CD4-positive, alpha-beta T cell treated with Interleukin-4 for 1 hour (primary cell): Measurements from ENCODE around the gene CTPS1.

ENCODE experiments used
- DNase-seq, 2 donors: peaks; one replicate each; pipeline ENCODE4 v3.0.0-alpha.2; 2020 to 2022

Gene CTPS1

DNA sequence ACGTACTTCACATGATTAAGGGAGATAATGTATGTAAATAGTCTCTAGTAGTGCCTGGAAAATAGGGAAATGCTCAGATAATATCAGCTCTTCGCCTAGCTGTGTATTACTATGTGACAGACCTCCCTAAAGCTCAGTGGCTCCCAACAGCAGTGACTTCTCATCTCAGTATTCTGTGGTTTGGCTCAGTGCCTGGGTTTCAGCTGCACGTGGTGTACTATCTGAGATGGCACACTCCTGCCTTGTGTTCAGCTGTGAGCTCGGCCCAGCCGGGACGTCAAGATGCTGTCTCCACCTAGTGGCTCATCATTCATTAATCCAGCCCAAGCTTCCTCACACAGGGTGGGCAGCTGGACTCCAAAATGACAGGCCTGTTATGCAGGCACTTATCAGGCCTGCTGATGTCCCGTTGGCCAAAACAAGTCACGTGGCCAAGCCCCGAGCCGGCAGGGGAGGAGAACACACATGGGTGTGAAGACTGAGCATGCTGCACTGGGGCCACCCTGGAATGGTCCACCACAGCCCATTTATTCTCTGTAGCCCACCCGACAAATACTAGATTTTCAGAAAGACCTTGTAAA, 24.2 kb downstream of the CTPS1 start:
- peak; percentile 86 to 88 for DNase-seq

DNA sequence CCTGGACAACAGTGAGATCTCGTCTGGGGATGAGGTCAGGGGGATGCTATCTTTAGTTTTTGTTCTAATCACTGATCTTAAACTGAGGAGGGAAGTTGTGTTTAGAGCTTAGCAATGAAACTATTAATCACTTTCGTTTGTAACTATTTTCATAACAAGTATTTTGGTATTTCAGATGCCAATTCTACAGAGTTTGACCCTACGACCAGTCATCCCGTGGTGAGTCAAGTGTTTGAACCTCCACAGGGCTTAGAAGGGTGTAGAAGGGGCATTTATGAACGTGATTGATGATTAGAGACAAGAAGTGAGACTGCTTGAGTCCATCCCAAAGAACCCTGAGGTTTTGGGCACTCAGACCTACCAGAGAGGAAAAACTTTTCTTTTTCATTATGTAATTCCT, 26.4 kb downstream of the CTPS1 start:
- no peak for DNase-seq

DNA sequence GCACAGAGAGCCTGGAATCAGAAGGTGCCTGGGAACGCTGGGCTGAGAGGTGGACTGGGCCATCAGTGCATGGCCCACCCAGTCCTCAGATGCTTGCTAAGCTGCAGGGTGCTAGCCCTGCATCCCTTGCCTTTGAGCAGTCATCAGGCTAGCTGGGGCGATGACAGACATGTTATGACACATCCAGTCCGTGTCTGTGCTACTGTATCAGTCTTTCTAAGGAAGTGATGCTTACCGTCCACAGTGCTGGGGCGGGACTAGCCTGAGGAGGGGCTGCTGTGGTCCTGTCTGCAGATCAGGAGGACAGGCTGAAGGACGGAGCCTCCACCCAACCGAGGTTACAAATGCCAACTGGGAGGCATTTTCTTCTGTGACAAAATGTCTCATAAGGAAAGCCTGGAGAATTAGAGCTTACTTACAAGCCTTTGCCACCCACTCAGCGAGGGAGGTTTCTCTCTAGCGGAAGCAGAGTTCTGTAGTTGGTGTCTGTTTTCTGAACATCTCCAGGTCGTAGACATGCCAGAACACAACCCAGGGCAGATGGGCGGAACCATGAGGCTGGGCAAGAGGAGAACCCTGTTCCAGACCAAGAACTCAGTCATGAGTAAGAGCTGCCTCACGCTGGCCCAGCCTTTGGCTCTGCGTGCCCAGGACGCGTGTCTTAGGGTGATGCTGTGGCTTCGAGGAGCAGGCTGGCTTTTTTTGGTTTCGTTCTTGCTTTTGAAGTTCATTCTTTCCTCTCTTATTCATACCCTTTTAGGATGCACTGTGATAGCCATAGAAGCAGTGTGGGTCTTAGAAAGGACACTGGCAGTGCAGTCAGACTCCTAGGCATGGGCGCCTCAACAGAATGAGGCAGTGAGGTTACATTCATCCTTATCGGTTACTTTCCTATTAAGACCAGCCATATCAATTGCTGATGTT, 27.7 kb downstream of the CTPS1 start:
- DNase-seq, result no peak

DNA sequence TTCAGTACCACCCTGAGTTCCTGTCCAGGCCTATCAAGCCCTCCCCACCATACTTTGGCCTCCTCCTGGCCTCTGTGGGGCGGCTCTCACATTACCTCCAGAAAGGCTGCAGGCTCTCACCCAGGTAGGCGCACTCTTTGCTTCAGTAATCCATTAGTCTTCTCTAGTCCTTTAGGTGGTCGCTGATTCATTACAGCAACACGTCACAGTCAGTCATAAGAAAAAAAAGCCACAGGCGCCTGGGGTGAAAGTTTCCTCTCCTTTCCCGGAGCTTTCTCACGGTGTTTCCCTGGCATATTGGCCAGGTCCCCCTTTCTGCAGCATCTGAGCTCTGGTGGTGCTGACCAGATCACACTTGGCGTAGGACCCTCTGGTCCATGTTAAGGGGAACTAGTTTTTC, 30.0 kb downstream of the CTPS1 start:
- no peak for DNase-seq

DNA sequence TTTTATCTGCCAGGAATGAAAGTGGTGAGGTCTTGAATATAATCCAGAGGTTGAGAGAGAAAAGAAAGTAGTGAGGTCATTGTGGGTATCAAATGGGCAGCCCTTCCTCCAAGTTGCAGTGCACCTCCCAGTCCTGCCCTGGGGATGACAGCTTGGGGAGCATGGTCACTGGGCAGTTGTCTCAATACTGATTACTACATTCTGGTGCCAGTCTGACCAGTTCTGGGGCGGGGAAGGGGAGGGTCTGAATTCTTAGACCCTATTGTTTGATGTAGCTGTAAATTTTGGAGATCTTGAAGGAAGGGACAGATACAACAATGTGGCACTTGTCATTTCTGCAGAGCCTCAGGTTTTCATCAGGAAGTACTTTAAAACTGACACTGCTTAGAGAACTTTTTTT, 30.8 kb downstream of the CTPS1 start:
- DNase-seq, result no peak

DNA sequence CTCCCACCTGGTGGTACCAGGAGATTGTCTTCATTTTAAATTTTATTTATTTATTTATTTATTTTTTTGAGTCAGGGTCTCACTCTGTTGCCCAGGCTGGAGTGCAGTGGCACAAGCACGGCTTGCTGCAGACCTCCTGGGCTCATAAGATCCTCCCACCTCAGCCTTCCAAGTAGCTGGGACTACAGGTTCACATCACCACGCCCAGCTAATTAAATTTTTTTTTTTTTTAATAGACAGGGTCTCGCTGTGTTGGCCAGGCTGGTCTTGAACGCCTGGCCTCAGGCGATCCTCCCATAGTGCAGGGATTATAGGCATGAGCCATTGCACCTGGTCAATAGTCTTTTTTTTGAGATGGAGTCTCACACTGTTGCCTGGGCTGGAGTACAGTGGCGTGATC, 33.5 kb downstream of the CTPS1 start:
- DNase-seq, result no peak

DNA sequence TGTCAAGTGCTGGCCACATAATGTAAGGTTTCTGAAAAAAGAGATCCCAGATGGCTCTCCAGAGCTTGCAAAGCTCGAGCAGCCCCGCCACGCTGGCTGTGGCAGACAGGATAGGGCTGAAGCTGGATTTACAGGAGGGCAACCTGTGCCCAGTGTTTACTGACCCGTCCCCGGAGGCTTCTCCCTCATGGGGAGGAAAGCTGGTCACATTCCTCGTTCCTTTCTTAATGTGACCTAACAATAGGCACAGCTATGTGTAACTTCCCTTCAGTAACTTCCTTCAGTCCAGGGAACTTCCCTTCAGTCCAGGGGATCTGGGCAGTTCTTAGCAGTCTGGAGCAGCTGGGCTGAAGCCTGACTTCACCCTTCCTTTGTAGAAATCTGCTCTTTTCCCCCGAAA, 34.3 kb downstream of the CTPS1 start:
- no peak for DNase-seq

DNA sequence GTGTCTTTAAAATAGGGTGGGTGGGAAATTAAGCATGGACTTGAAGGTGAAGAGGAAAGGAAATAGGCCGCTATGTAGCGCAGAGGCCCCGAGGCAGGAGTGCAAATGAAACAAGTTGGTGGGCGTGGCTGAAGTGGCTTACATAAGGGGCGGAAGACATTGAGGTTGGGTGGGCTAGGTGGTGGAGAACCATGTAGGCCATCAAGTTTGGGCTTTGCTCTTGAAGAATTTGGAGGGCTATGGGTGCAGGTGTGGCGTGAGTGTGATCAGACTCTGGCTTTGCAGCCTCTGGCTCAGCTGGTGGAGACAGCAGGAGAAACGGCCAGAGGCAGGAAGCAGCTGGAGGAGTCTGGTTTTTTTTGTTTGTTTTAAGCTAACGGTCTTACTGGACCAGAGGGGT, 35.4 kb downstream of the CTPS1 start:
- no peak for DNase-seq

DNA sequence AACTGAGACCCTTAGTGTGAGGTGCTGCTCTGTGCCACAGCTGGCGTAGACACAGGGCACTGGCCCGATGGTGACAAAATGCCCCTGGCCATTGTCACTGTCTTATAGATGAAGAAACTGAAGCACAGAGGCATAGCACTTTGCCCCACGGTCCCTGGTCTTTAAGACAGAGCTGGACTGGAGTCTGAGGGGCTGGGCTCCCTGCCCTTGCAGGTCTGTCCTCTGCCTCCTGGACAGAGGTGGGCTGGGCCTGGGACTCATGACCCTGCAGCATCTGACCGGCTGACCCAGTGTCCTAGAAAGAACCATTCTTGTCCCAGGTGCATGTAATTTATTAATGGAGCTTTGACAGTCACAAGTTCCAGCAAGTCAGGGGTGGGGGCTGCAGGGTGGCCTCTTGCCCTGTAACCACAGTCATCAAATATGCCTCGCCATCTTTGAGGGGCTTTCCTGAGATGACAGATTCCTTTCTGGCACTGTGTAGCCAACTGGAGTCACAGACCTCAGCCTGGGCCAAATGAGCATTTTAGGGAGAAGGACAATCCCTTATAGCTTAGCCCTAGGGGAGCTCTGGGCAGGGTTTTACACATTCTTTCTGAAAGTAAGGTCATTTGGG, 35.9 kb downstream of the CTPS1 start:
- no peak for DNase-seq

DNA sequence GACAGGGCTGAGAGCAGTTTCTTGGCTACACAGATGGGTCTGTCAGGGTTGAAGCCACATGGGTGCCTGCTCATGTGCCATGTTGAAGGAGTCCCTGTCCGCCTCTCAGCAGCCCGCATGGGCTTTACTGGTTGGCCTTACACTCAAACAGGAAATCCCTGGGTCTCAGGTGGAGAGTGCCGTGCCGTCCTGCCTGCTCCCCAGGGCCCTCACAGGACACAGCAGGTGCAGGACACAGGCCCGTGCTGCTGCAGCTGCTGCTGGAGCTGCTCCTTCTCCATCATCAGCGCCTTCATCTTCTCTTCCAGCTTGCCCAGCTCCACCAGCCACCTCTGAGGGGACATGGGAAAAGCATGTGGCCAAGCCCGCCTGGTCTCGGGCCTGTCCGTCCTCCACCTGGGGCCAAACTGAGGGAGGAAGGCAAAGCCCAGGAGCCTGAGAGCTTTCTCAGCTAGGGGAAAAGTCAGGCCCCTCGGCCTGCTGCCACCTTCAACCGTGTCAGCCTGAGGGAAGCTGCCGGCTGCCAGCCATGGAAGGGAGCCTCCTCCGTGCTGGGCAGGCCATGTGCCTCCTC, 36.5 kb downstream of the CTPS1 start:
- no peak for DNase-seq

DNA sequence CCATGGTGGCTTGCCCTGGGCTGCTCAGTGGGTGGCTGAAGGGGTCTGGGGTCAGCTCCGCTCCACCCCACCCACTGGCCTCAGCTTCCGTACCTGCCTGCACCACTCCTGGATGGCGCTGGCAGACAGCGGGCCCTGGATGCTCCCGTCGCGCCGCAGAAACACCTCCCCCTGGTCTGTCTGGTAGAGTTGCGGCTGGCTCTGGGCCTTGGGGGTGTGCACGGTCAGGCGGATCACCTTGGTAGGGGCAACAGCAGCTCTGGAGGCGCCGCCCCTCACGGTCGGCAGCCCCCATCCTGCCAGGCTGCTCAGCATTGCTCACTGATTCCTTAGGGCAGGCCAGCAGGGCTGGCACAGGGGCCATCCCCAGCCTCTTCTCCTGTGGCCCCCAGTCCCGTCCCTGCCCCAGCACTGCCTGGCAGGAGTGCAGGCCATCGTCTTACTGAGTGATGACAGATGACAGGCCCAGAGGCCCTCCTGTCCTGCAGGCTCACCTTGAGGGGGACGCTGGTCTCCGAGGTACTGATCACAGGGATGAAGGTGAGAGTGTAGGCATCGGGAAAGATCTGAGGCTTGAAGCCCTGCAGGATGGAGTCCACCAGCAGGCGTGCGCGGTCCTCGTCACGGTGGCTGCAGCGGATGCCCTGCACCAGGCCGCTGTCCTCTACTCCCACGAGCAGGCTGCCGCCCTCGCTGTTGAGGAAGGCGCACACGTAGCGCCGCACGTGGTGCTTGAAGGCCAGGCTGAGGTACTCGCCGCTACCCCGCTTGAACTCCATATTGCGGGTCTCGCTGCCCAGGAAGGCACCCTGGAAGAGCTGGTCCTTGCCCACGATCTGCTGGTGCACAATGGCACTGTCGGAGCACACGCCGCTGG, 37.9 kb downstream of the CTPS1 start:
- no peak for DNase-seq

DNA sequence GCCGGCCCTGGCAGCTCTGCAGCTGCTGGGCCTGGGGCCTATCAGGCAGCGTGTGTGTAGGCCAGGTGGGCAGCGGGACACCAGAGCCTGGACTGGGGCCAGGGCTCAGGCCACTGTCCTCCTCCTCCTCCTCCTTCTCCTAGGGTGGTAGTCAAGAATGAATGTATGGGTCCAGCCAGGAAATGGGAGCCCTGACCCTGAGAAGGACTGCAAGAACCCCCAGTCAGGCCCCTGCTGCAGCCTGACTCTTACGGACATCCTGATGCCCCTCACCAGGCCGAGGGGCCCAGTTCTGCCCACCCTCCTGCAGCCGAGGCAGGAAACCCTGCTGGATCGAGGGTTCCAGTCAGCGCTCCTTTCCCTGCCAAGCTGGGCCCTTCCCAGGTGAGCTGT, 38.5 kb downstream of the CTPS1 start:
- no peak for DNase-seq

DNA sequence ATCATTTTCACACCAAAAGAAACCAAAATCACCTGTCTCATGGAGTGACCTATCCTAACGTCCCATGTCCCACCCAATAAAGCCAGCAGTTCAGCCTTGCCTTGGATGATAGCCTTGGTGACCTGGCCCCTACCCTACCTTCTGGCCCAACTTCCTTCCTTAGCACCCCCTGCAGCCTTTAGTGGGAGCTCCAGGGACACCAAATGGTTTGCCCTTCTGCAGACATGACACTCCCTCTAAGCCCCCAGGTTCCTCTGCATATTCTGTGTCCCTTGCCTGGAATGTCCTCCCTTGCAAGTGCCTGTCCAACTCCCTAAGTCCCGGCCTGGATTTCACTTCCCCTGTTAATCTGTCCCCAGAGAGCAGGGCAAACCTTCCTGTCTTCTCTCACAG, 39.9 kb downstream of the CTPS1 start:
- DNase-seq, result no peak

DNA sequence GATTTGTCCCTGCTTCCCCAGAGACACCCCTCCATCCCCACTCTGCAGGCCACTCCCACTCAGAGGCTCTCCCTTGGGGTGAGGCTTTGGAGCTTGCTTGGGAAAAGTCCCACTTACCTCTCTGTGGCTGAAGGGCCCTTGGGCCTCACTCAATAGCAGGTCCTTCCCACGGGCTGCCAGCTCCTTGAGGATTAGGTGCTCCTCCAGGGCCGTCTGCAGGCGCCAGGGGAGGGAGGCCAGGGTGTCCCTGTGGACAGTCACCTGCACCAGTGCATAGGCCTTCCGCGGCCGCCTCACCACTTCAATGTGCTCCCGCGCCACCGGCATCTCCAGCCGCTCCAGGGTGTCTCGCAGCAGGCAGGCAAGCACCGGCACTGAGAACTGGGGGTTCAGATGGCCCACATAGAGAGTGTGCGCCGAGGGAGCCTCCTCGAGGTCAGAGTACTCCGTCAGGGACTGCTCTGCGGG, 40.6 kb downstream of the CTPS1 start:
- DNase-seq, result no peak

DNA sequence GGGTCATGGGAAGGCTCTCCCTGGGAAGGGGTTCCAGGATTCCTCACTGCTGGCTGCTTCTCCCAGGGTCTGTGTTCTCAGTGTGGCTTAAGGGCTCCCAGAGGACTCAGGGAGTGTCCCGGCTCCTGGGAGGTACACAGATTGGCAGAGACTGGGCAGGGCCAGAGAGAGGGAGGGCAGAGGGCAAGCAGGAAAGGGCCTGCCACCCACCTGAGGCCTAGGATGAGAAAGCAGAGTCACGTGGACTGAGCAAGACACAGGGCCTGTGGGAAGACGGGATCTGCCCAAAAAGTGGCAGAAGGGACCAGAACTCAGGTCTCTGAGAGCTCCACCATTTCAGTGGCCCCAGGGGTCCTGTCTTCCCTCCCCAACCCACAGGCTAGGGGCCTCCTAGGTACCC, 41.2 kb downstream of the CTPS1 start:
- no peak for DNase-seq

DNA sequence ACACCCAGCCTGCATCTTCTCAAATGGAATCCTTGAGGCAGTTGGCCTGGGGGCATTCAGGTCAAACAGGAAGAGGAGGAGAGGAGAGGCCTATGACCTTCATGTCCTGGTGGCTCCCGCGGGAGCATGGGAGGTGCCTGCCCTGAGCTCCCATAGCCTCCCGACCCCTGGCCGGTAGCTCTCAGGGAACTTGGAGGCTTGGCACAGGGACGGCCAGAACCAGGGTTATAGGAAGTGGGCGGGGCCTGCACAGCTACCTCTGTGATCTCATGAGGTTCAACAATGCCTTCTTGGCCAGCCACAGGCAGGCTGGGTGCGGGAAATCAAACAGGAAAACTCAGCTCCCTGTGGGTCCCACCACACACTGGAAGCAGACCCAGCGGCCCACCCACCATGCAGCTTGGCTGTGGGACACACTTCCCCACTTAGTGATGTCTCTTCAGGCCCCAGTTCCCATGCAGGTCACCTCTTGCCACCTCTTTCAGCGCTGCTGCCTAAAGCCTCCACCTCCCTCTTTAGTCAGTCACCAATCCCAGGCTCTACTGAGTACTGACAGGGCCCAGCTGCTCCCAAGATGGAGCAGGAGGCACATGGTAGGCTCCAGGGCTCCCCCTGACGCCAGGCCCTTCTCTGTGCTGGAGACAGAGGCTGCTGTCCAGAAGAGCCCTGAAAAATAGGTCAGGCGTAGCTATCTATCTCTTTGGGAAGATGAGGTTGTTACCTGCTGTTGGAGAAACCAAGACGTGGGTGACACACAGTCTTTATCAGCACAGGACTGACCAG, 42.2 kb downstream of the CTPS1 start, which contains the start of gene SLFNL1:
Gene SLFNL1 (minus strand): TSS at position 200 of the 783 bp plus-strand sequence. CDS start 1,065 bp downstream, outside the sequence.
- no peak for DNase-seq

DNA sequence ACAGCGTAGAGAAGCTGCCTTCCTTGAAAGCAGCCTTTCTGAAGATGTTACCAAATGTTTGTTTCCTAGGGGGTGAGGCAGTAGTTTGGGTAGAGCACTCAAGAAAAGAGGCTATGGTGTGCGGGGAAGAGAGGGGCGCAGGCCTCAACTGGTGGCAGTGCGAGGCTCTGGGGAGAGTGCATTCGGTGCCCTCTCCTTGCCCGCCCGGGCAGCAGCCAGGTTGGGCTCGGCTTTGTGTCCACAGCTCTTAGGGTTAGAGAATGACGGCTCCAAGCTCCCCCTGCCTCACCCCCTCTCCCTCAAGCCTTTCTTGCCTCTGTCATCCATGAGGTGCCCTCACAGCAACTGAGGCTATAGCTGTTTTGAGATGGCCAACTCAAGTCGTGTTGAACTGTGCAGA, 42.9 kb downstream of the CTPS1 start:
- DNase-seq, result no peak

DNA sequence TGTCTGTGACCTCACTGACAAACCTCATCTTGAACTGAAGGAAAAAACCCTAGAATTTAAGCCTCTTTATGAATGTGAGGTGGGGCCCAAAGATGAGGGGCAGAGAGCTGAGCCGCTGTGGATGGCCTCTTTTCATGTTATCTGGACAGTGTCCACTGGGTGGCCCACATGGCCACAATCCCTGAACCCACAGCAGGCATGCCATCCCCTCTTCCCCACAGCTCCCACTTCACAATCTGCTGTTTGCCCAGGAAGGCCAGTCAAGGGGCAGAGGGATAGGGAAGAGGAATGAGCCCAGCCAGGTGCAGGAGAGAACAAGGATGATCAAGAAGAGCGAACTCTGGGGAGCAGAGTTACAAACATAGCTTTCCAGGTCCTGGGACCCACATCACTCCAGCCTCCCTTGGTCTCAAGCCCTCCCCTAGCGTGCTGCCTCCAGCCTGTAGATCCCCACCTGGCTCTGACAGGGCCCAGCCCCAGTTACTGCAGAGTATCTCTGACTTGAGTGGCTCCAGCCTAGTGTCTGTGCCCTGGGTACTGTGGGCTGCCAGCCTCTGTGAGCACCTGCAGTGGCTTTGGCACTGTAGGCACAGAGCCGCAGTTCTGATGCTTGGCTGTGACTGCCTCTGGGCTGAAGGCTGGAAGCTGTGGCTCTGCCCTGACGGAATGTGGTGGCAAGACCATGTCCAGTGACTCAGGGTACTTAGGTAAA, 43.9 kb downstream of the CTPS1 start:
- DNase-seq, result no peak

DNA sequence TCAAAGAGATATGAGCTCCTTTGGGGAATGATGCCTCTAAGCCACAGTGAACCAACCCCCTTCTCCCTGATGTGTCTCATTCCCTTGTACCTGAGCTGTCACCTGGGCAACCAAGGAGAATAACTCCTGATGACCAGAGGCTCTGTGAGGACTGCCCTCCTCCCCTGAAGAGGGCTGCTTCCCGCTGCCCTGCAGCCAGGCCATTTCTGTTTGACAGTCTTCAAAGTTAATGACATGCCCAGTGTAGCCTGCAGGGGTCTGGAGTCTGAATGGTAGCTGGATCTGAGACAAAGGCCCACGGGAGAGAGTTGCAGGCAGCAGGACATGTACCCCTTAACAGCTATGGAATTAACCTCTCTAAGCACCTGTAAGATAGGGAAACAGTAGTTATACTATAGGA, 45.5 kb downstream of the CTPS1 start:
- DNase-seq, result no peak

DNA sequence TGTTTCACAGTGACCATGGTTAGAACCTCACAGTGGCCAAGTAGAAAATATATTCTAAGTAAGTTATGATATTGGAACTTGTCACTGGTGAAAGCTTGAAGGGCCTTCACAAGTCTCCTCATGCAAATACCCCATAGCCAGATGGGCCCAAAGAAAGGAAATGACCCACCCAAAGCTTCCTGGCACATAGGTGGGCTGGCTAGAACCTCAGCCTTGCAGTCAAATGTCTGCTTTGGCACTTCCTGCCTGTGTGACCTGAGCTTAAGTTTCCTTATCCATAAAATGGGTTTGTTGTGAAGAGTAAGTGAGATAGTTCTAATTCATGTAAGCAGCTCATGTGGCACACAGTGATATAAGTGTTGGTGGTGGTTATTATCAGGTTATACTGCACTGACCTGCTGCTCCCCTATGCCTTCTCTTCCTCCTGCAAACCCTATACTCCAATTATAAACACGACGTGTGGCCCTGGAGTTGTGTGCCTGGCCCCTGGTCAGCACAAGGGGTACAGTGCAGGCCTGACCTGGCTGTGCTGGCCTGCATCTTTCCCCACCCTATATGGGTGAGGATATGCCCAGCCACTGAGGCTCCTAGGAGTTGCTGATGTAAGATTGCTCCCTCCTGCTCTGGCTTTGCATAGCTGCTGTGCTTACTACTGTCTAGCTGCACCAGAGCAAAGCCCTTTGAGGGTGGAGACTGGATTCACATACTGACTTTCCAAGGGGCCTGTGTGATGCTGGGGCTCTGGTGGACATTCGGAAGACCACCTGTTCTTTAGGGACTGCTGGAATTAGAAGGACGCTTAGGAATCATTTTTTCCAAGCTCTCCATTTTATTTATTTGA, 46.7 kb downstream of the CTPS1 start:
- no peak for DNase-seq
